HUES64 (cell line): ENCODE results near the gene RAB17.
"Not testable (repeated sequence)": the region's sequence is repeated elsewhere in the genome, so short reads cannot be mapped to it uniquely, and the experiment has no call there.

Source experiments
- H3K27ac ChIP-seq: 2 replicates; pipeline ENCODE4 v1.7.0; 2013; ENCODE audit warnings: low read depth, low read length, inconsistent platforms
- H3K27me3 ChIP-seq: 2 replicates; pipeline ENCODE4 v1.6.1; 2013; ENCODE audit warnings: mild to moderate bottlenecking, low read length; ENCODE audit not compliant: insufficient read depth
- H3K36me3 ChIP-seq: 2 replicates; pipeline ENCODE4 v1.6.1; 2013; ENCODE audit warnings: mild to moderate bottlenecking, low read length; ENCODE audit not compliant: insufficient read depth
- H3K4me1 ChIP-seq: 2 replicates; pipeline ENCODE4 v1.6.1; 2013; ENCODE audit warnings: mild to moderate bottlenecking, low read length, moderate library complexity; ENCODE audit not compliant: insufficient read depth
- H3K4me3 ChIP-seq: 2 replicates; pipeline ENCODE4 v1.5.1; 2013; ENCODE audit warnings: mild to moderate bottlenecking, low read length, moderate library complexity
- H3K9ac ChIP-seq: 2 replicates; pipeline ENCODE4 v1.6.1; 2013; ENCODE audit warnings: mild to moderate bottlenecking, low read depth, low read length
- H3K9me3 ChIP-seq: 2 replicates; pipeline ENCODE4 v1.6.1; 2013; ENCODE audit warnings: low read depth, low read length; ENCODE audit not compliant: insufficient read depth
- WGBS: fragments of 150-250, 120-280 bp; methylation state at CpG from one replicate; pipeline ENCODE4 v1.1.7; 2013; ENCODE audit warnings: missing lambda C conversion rate; 5-methylcytosine and 5-hydroxymethylcytosine counted together

The RAB17 gene

DNA sequence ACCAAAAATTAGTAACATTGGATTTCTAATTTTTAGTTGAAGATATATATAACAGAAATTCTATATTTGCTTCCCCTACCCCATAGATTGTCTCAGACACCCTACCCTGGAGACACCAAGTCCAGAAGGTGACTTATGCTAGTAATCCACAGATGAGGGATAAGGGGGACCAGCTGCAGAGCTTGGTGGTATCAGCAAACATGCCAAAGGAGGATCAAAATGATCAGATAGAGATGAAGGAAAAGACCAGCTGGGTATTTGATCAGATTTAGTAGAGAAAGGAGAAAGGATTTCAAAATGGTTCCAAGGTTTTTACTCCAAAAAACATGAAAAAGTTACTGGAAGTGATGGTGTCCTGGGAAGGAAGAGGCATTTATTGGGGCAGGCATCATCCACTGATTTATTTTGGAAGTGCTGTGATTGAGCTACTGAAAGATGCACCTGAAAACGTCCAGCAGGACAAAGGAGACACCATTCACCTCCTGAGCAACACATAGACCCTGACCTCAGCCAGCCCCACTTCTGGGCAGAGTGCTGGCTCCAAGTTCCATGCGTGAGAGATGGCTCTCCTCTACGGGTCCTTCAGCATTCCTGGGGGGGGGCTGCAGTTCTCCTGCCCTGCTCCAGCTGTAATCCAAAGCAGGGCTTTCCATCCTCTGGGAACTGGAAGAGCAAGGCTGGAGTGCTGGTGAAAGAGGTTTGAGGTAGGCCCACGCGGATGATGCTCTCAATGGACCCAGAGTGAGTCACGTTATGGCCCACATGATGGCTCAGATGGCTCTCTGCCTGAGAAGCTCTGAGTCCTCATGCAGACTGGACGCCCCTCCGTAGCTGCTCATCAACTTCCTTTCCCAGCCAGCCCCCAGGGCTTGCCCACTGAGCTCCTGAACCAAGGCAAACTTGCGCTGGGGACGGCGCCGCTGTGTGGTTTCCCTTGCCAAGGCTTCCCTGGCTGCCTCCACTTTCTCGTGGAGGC is 33.2 kb upstream of the RAB17 start:
- Histone ChIP-seq H3K4me3 (no peak overlapping the region), H3K36me3 (no peaks in the 10 kb centered on the region), H3K9ac (no peak overlapping the region), H3K9me3 (no peaks in the 10 kb centered on the region), H3K4me1 (peaks cover 8% of the 10 kb centered on the region), H3K27ac (no peak overlapping the region), H3K27me3 (peaks cover 35% of the 10 kb centered on the region)
- WGBS: 90% methylated on average over 13 of the region's 13 CpGs

DNA sequence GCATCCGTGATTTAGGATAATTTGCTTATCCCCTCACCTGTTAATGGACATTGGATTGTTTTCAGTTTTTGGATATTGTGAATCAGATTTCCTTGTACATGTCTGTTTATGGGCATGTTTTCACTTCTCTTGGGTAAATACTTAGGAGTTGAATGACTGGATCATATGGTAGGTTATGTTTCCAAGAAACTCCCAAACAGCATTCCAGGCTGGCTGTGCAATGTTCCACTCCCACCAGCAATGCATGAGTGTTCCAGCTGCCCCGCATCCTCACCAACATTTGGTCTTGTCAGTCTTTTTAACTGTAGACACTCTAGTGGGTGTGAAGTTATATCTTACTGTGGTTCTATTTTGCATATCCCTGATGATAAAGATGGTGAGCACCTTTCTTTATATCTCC is 27.9 kb upstream of the RAB17 start:
- Histone ChIP-seq H3K4me3 (no peak overlapping the region), H3K36me3 (no peaks in the 10 kb centered on the region), H3K27ac (no peak overlapping the region), H3K9me3 (no peaks in the 10 kb centered on the region), H3K9ac (no peak overlapping the region), H3K4me1 (peaks cover 25% of the 10 kb centered on the region), H3K27me3 (no peaks in the 10 kb centered on the region)
- WGBS: 96% methylated on average over 2 of the region's 2 CpGs

DNA sequence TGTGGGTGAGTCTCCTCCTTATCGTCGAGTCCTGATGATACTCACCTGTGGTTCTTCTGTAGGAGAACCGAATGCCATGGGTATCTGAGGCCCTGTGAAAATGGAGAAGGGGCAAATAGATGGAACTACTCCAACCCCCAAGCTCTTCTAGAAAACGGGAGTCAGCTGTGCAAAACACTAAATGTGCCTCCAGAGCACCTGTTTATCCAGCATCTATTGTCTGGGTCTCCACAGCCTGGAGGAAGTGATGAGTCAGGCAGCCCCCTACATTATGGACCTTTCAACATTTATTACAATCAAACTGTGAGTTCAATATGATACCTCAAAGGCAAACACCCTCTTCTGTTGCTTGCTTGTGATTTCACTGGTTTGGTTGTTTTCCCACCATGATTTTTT is 27.1 kb upstream of the RAB17 start:
- Histone ChIP-seq H3K4me1 (peaks cover 33% of the 10 kb centered on the region), H3K9ac (no peak overlapping the region), H3K4me3 (no peak overlapping the region), H3K36me3 (no peaks in the 10 kb centered on the region), H3K27ac (no peak overlapping the region), H3K27me3 (no peaks in the 10 kb centered on the region), H3K9me3 (no peaks in the 10 kb centered on the region)
- 92% methylated on average over 4 of the region's 4 CpGs for WGBS

DNA sequence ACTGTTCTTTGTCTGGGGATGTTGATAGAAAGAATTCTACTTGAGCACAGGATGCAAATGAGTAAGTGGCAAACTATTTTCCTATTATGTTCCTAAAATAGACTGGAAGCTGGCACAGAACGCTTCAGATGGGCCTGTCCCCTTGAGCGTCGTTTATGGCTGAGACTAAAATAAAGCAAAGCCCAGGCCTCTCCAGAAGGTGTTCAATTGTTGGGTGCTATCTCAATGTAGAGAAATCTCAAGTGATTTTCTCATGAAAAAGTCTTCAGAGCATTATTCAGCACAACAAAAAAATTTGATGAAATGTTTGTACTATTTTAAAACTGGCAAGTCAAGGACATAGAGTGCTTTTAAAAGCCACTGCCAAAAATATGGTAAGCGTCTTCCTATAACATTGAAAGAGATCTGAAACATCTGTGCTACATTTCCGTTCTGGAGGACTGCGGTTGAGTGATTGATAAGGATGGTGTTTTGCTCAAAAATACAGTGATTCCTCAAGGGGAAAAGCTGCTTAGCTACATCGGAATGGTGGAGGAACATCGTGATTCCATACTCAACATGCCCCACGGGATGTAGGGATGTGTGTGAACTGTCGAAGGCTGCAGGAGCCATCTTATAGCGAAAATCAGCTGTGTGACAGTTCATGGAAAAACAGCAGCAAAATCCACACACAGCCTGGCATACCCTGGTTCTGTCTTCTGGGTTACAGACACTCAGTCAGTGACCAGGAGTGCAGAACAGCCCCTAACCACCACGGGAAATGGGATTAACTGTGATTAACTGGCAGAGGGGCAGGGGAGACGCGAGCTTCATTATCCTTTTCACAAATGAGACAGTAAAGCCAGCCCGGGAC is 26.4 kb upstream of the RAB17 start:
- no peaks in the 10 kb centered on the region for H3K36me3 ChIP-seq
- H3K4me3 ChIP-seq: no peak overlapping the region
- H3K27ac ChIP-seq: no peak overlapping the region
- WGBS: 93% methylated on average over 15 of the region's 15 CpGs
- no peaks in the 10 kb centered on the region for H3K9me3 ChIP-seq
- peaks cover 36% of the 10 kb centered on the region for H3K4me1 ChIP-seq
- no peaks in the 10 kb centered on the region for H3K27me3 ChIP-seq
- no peak overlapping the region for H3K9ac ChIP-seq

DNA sequence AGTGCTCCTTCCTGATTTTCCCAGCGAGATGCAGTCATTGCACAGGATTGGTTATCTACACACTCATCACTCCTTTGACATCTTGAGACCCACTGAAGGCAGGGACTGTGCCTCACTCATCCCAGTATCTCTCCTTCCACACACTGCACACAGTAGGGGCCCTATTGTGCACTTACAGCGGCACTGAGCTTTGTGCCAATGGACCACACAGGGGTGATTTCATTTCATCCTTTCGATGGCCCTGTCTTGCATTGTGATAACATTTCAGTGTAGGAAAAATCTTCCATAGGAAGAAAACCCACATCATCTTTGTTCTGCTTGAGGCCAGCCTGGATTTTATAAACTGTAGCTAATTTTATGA is 25.8 kb upstream of the RAB17 start:
- H3K27ac ChIP-seq: no peak overlapping the region
- no peak overlapping the region for H3K4me3 ChIP-seq
- H3K9me3 ChIP-seq: no peaks in the 10 kb centered on the region
- WGBS: 89% methylated on average over 3 of the region's 3 CpGs
- H3K9ac ChIP-seq: no peak overlapping the region
- no peaks in the 10 kb centered on the region for H3K27me3 ChIP-seq
- no peaks in the 10 kb centered on the region for H3K36me3 ChIP-seq
- H3K4me1 ChIP-seq: peaks cover 36% of the 10 kb centered on the region

DNA sequence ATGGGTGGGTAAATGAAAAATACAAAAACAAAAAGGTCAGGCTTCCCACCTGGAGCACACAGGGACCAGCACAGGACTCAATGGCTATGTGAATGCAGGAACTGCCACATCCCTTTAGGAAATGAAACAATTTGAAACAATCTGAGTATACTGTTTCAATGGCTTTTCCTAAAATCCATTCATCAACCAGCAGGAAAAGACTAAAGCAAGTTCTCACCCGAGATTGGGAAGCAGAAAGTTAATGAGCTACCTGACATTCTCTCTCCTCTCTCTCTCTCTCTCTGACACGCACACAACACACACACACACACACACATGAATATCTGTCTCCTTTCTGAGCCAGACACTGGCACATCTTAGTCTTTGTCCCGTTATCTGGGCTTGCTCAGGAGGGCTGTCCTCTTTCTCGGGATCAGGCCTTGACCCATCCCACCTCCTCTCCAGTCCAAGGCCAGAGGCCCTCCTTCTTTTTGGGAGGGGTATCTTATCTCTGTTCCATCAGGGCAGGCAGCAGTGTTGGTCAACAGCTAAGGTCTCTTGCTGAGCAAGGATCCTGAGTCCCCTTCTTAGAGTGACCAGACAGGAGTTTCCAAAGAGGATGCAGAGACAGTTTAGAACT is 25.2 kb upstream of the RAB17 start:
- no peak overlapping the region for H3K27ac ChIP-seq
- no peak overlapping the region for H3K9ac ChIP-seq
- no peak overlapping the region for H3K4me3 ChIP-seq
- H3K36me3 ChIP-seq: no peaks in the 10 kb centered on the region
- peaks cover 36% of the 10 kb centered on the region for H3K4me1 ChIP-seq
- H3K27me3 ChIP-seq: no peaks in the 10 kb centered on the region
- WGBS: 65% methylated on average over 4 of the region's 4 CpGs
- H3K9me3 ChIP-seq: no peaks in the 10 kb centered on the region

DNA sequence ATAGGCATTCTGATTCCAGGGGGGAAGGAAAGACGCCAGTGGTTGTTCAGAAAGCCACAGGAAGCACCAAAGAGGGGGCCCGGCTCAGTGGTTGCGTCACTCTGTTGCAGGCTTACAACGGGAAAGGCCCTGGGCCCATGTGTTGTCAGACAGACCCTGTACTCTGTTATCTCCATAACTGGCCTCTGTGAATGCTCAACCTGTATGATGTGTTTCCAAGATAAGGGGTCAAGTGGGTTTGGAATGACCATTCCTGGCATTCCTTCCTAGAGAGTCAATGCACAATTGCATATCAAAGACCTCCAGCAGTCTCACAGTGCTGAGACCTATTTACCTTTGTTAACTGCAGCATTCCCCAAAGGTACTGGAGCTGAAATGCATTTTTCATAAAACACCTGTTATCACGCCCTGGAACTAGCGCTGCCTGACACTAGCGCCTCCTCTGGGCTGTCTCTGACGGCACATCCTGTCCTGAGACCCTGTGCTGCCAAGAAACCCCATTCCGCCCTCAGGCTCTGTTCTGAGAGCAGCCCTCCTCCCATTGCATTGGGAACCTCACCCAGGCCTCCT is 23.7 kb upstream of the RAB17 start:
- Histone ChIP-seq H3K4me1 (peaks cover 36% of the 10 kb centered on the region), H3K27ac (peak overlapping the region; percentile 87), H3K4me3 (no peak overlapping the region), H3K9me3 (no peaks in the 10 kb centered on the region), H3K9ac (peak overlapping the region; percentile 58), H3K36me3 (no peaks in the 10 kb centered on the region), H3K27me3 (no peaks in the 10 kb centered on the region)
- WGBS: 21% methylated on average over 9 of the region's 9 CpGs

DNA sequence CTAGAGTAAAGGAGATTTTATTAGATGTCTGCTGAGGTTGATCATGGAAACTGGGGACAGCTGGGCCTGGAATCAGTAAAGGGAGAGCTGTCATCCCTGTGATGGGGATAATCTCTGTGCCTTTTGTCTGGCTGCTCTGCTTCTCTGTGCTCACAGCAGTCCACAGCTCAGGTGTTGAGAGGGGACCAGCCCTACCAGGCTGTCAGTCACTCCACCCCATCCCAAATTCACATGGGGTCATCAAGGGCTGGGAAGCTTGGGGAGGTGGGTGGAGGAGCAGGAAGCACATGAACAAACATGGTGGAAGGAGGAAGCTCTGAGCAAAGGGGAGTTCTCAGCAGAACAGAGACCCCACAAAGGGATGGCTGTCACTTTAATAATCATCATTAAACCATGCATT is 23.1 kb upstream of the RAB17 start:
- peaks cover 36% of the 10 kb centered on the region for H3K4me1 ChIP-seq
- no peak overlapping the region for H3K4me3 ChIP-seq
- no peaks in the 10 kb centered on the region for H3K9me3 ChIP-seq
- no peaks in the 10 kb centered on the region for H3K36me3 ChIP-seq
- no peaks in the 10 kb centered on the region for H3K27me3 ChIP-seq
- H3K9ac ChIP-seq: peak overlapping the region; percentile 28; the same call in 1 of the 2 replicates
- H3K27ac ChIP-seq: peak overlapping the region; percentile 87

DNA sequence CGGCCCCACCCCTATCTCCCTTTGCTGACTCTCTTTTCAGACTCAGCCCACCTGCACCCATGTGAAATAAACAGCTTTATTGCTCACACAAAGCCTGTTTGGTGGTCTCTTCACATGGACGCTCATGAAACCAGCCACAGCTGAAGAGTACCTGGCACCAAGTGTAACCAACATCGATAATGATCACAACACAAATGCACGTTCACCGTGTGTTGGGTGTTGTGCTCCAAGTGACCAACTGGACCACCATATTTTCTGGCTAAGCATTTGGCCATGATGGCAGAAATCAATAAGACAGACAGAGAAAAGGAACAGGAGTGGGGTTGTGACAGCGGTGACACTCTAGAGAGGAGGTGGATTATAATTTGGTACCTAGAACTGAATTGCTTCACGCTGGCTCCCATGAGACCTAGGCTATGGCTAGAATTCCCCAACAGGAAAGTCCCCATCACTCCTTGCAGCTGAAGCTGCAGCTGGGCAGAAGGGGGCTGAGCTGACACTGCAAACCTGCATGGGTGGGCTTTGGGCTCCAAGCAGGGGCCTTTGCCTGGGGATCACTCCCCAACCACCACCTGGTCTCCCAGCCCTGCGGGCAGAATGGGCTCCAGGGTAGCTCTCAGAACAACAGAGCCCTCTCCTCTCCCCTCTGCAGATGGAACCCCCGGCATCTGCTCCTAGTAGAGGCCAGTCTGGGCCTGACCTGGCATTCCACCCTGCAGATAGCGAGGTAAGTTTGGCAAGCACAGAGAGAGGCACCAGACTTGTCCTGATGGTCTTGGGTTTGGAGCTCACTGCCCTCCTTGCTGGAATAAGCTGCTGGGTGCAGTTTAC is 22.2 kb upstream of the RAB17 start:
- WGBS: 75% methylated on average over 10 of the region's 10 CpGs
- H3K27me3 ChIP-seq: no peaks in the 10 kb centered on the region
- H3K4me3 ChIP-seq: no peak overlapping the region
- no peaks in the 10 kb centered on the region for H3K9me3 ChIP-seq
- peaks cover 36% of the 10 kb centered on the region for H3K4me1 ChIP-seq
- peak overlapping the region; percentile 54 for H3K9ac ChIP-seq
- no peaks in the 10 kb centered on the region for H3K36me3 ChIP-seq
- peak overlapping the region; percentile 87 for H3K27ac ChIP-seq

DNA sequence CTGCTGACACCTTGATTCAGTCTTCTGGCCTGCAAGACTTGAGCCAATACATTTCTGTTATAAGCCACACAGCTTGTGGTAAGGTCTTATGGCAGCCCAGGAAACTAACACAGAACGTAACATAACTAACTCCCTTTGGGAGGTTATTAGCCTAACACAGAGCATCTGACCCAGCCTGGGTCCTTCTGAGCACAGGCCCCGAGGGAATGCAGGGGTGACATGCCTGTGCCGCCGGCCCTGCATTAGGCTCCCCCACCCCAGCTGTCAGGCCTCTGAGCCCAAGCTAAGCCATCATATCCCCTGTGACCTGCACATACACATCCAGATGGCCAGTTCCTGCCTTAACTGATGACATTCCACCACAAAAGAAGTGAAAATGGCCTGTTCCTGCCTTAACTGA is 16.0 kb upstream of the RAB17 start:
- H3K27ac ChIP-seq, H3K4me3 ChIP-seq, H3K36me3 ChIP-seq, H3K9ac ChIP-seq, H3K27me3 ChIP-seq: not testable (repeated sequence)
- peaks cover 18% of the 10 kb centered on the region for H3K4me1 ChIP-seq
- WGBS: 96% methylated on average over 4 of the region's 4 CpGs
- H3K9me3 ChIP-seq: peaks cover 14% of the 10 kb centered on the region
